ENCODE results near the gene RAPGEF2.

- no peak for TF ChIP-seq TAF1 (IDR thresholded peaks at IDR 0.05; ENCODE audit: low read depth, low read length)
- TF ChIP-seq EZH2 (IDR thresholded peaks at IDR 0.05; ENCODE audit: low read depth, low read length, severe bottlenecking) = no peak
- TF ChIP-seq JUN (IDR thresholded peaks at IDR 0.05; ENCODE audit: low read depth, low read length) = no peak
- TF ChIP-seq POLR2AphosphoS5 (IDR thresholded peaks at IDR 0.05; ENCODE audit: low read depth, low read length) = no peak
- TF ChIP-seq SAP30 (IDR thresholded peaks at IDR 0.05; ENCODE audit: insufficient read depth, insufficient replicate concordance, low read length) = no peak
- no peak for TF ChIP-seq CTCF (IDR thresholded peaks at IDR 0.05; ENCODE audit: control extremely low read depth in 1 of 3, insufficient read depth in 1 of 3, low read depth in 1 of 3, low read length in 3 of 3)
- TF ChIP-seq POLR2A (IDR thresholded peaks at IDR 0.05; ENCODE audit: control extremely low read depth in 1 of 2, low read depth in 2 of 2, low read length in 2 of 2) = no peak
- no peak for TF ChIP-seq NRF1 (IDR thresholded peaks at IDR 0.05; ENCODE audit: low read depth, low read length)
- no peak for TF ChIP-seq ATF3 (IDR thresholded peaks at IDR 0.05; ENCODE audit: insufficient read depth, low read depth, low read length)
- TF ChIP-seq RXRA (IDR thresholded peaks at IDR 0.05; ENCODE audit: insufficient read depth, low read depth, low read length) = no peak
- TF ChIP-seq GABPA (IDR thresholded peaks at IDR 0.05; ENCODE audit: borderline replicate concordance, insufficient read depth, low read length) = no peak
- no peak for TF ChIP-seq SP1 (IDR thresholded peaks at IDR 0.05; ENCODE audit: low read depth, low read length)
- no peak for TF ChIP-seq GTF2F1 (IDR thresholded peaks at IDR 0.05; ENCODE audit: borderline replicate concordance, low read depth, low read length)
- TF ChIP-seq RAD21 (IDR thresholded peaks at IDR 0.05 in 1 of 2, conservative IDR thresholded peaks at IDR 0.05 in 1 of 2; ENCODE audit: low read depth in 2 of 2, low read length in 2 of 2) = no peak
Observed at GRCh38 chr4:159188646-159189045, 85.8 kb downstream of the RAPGEF2 start.

All from H1 (cell line).